ENCODE measurements around the gene CAMK2D. TPM values are rescaled to one million over a fixed set of nuclear protein-coding genes. Genes with fewer than 3 reads are reported as not detected.

Gene CAMK2D
- total and polyA plus RNA-seq, 2 experiments from 2014 or later, result 4.9 to 14.6 TPM

DNA sequence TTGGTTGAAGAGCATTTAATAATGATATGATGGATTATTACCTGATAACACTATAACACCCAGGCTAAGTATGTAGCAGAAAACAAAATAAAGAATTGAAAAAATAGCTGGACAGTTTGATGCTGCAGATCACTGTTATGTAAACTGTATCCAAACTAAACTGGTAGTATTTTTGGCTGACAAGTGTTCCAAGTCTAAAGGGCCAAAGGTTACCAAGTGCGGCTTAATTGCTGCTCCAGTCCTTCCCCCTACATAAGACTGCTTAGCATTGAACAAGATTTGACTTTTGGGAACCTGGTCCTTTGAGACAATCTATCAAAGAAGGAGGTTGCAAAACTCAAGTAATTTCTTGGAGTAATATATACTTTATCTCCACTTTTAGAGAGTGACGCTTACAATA, 249.6 kb downstream of the CAMK2D start (continued):
- TF ChIP-seq, protein P1, sequence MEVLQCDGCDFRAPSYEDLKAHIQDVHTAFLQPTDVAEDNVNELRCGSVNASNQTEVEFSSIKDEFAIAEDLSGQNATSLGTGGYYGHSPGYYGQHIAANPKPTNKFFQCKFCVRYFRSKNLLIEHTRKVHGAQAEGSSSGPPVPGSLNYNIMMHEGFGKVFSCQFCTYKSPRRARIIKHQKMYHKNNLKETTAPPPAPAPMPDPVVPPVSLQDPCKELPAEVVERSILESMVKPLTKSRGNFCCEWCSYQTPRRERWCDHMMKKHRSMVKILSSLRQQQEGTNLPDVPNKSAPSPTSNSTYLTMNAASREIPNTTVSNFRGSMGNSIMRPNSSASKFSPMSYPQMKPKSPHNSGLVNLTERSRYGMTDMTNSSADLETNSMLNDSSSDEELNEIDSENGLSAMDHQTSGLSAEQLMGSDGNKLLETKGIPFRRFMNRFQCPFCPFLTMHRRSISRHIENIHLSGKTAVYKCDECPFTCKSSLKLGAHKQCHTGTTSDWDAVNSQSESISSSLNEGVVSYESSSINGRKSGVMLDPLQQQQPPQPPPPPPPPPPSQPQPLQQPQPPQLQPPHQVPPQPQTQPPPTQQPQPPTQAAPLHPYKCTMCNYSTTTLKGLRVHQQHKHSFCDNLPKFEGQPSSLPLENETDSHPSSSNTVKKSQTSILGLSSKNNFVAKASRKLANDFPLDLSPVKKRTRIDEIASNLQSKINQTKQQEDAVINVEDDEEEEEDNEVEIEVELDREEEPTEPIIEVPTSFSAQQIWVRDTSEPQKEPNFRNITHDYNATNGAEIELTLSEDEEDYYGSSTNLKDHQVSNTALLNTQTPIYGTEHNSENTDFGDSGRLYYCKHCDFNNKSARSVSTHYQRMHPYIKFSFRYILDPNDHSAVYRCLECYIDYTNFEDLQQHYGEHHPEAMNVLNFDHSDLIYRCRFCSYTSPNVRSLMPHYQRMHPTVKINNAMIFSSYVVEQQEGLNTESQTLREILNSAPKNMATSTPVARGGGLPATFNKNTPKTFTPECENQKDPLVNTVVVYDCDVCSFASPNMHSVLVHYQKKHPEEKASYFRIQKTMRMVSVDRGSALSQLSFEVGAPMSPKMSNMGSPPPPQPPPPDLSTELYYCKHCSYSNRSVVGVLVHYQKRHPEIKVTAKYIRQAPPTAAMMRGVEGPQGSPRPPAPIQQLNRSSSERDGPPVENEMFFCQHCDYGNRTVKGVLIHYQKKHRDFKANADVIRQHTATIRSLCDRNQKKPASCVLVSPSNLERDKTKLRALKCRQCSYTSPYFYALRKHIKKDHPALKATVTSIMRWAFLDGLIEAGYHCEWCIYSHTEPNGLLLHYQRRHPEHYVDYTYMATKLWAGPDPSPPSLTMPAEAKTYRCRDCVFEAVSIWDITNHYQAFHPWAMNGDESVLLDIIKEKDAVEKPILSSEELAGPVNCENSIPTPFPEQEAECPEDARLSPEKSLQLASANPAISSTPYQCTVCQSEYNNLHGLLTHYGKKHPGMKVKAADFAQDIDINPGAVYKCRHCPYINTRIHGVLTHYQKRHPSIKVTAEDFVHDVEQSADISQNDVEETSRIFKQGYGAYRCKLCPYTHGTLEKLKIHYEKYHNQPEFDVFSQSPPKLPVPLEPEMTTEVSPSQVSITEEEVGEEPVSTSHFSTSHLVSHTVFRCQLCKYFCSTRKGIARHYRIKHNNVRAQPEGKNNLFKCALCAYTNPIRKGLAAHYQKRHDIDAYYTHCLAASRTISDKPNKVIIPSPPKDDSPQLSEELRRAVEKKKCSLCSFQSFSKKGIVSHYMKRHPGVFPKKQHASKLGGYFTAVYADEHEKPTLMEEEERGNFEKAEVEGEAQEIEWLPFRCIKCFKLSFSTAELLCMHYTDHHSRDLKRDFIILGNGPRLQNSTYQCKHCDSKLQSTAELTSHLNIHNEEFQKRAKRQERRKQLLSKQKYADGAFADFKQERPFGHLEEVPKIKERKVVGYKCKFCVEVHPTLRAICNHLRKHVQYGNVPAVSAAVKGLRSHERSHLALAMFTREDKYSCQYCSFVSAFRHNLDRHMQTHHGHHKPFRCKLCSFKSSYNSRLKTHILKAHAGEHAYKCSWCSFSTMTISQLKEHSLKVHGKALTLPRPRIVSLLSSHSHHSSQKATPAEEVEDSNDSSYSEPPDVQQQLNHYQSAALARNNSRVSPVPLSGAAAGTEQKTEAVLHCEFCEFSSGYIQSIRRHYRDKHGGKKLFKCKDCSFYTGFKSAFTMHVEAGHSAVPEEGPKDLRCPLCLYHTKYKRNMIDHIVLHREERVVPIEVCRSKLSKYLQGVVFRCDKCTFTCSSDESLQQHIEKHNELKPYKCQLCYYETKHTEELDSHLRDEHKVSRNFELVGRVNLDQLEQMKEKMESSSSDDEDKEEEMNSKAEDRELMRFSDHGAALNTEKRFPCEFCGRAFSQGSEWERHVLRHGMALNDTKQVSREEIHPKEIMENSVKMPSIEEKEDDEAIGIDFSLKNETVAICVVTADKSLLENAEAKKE (CRISPR knock-in tag; IDR thresholded peaks at IDR 0.05), result no peak
- no peak for TF ChIP-seq EZH2phosphoT487 (IDR thresholded peaks at IDR 0.05; ENCODE audit: unreplicated experiment)
- TF ChIP-seq ZNF331 (CRISPR knock-in tag; IDR thresholded peaks at IDR 0.05; ENCODE audit: low read depth), result no peak
- no peak for TF ChIP-seq STAT1 (IDR thresholded peaks at IDR 0.05; ENCODE audit: unreplicated experiment)

DNA sequence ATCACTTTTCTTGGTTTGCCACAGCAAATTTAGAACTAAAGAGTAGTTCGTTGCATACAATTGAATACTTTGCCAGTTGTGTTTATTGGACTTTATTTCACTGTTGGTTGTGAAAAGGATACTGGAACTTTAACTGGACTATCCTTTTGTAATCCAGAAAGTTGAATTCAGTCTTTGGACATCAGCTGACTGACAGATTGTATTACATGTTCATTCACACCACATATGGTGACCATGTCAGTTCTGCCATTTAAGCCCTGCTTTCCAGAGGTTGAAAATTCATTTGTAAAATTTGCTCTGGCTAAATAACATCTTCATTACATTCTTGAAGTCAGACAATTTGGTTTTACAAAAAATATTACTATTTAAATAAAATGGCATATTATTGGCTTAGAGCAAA, 251.7 kb downstream of the CAMK2D start:
- no peaks in the 10 kb centered on the region for H3K9me3 Mint-ChIP-seq
- no peaks in the 10 kb centered on the region for H3K36me3 Mint-ChIP-seq (ENCODE audit: low read depth)
- no peak overlapping the region for H3K4me3 Mint-ChIP-seq
- Histone ChIP-seq H3K79me2 (replicated peaks; ENCODE audit: insufficient read depth) (no peaks in the 10 kb centered on the region), H3K4me2 (no peak overlapping the region), H2AFZ (no peak overlapping the region), H3K9me2 (ENCODE audit: insufficient read depth) (no peaks in the 10 kb centered on the region), H3K36me3 (ENCODE audit: insufficient read depth) (no peaks in the 10 kb centered on the region), H3K4me3 (no peak overlapping the region), H4K20me1 (replicated peaks; ENCODE audit: insufficient read depth) (no peaks in the 10 kb centered on the region), H3F3A (replicated peaks; ENCODE audit: low read depth) (no peaks in the 10 kb centered on the region), H3K27ac (ENCODE audit: low read depth) (no peak overlapping the region), H3K27me3 (ENCODE audit: insufficient read depth) (no peaks in the 10 kb centered on the region), H3K4me1 (ENCODE audit: insufficient read depth) (no peaks in the 10 kb centered on the region)
- no peak overlapping the region for H3K27ac Mint-ChIP-seq
- H3K4me1 Mint-ChIP-seq, result no peaks in the 10 kb centered on the region
- DNase-seq (ENCODE audit: low spot score), result no peak
- no peak for ATAC-seq
- no peaks in the 10 kb centered on the region for H3K27me3 Mint-ChIP-seq (ENCODE audit: insufficient read depth, low read depth, poor library complexity)
- TF ChIP-seq NANOG (IDR thresholded peaks at IDR 0.05; ENCODE audit: borderline replicate concordance) (no peak), POLR2AphosphoS5 (IDR thresholded peaks at IDR 0.05; ENCODE audit: low read depth) (no peak), JUNB (IDR thresholded peaks at IDR 0.05; ENCODE audit: unreplicated experiment) (no peak), ZNF114 (CRISPR knock-in tag; IDR thresholded peaks at IDR 0.05) (no peak), STAT1 (IDR thresholded peaks at IDR 0.05; ENCODE audit: unreplicated experiment) (no peak), ZNF331 (CRISPR knock-in tag; IDR thresholded peaks at IDR 0.05; ENCODE audit: low read depth) (no peak), CREB1 (CRISPR knock-in tag; IDR thresholded peaks at IDR 0.05; ENCODE audit: low read depth) (no peak), EZH2 (IDR thresholded peaks at IDR 0.05; ENCODE audit: low read depth, unreplicated experiment) (no peak), EZH2phosphoT487 (IDR thresholded peaks at IDR 0.05; ENCODE audit: unreplicated experiment) (no peak)
- TF ChIP-seq, protein P1 (CRISPR knock-in tag; IDR thresholded peaks at IDR 0.05), result no peak
